ENCODE measurements around the gene GHDC.

- TF ChIP-seq POLR2A (IDR thresholded peaks at IDR 0.05; ENCODE audit: low read length) (no peak), GATA1 (IDR thresholded peaks at IDR 0.05; ENCODE audit: low read depth, low read length) (no peak)
These were observed 5.3 kb downstream of the GHDC start for GRCh38 chr17:42188749-42189650.

Data from erythroblast (primary cell).